Glutamatergic neuron (in vitro differentiated cells): ENCODE data around the gene NEK6. TPM values are rescaled to one million over a fixed set of nuclear protein-coding genes. Genes with fewer than 3 reads are reported as not detected.

ENCODE experiments used
- DNase-seq: peaks from one replicate; pipeline ENCODE4 v3.0.0; 2022
- H3K27ac Mint-ChIP-seq: one replicate; pipeline ENCODE4 v1.8.0; 2020; ENCODE audit warnings: mild to moderate bottlenecking, mixed read lengths, inconsistent platforms; ENCODE audit not compliant: unreplicated experiment
- H3K27me3 Mint-ChIP-seq: one replicate; pipeline ENCODE4 v1.8.0; 2020; ENCODE audit warnings: mild to moderate bottlenecking, moderate library complexity, mixed read lengths, inconsistent platforms; ENCODE audit not compliant: unreplicated experiment
- H3K36me3 Mint-ChIP-seq: one replicate; pipeline ENCODE4 v1.8.0; 2020; ENCODE audit warnings: mild to moderate bottlenecking, mixed read lengths, inconsistent platforms; ENCODE audit not compliant: unreplicated experiment
- H3K4me1 Mint-ChIP-seq: one replicate; pipeline ENCODE4 v1.8.0; 2020; ENCODE audit warnings: mild to moderate bottlenecking, low read depth, mixed read lengths, inconsistent platforms; ENCODE audit not compliant: unreplicated experiment
- H3K4me3 Mint-ChIP-seq: one replicate; pipeline ENCODE4 v1.8.0; 2020; ENCODE audit warnings: mild to moderate bottlenecking, mixed read lengths, inconsistent platforms; ENCODE audit not compliant: unreplicated experiment
- H3K9me3 Mint-ChIP-seq: one replicate; pipeline ENCODE4 v1.8.0; 2020; ENCODE audit warnings: mild to moderate bottlenecking, moderate library complexity, mixed read lengths, inconsistent platforms; ENCODE audit not compliant: unreplicated experiment
- total RNA-seq: library from RNA; stranded (reverse); fragmentation: NEBNext Ultra II Directional; extraction: Animal tissue kit (Norgen Biotek cat#: 25700); gene quantifications from one replicate; pipeline ENCODE4 v1.2.1, GENCODE V29; 2021; ENCODE audit not compliant: unreplicated experiment
- TF ChIP-seq, protein P1 (sequence below): fragments of 200-600 bp; sonication (generic); IDR thresholded peaks from one replicate; pipeline ENCODE4 v1.5.0; 2021; ENCODE audit not compliant: partially characterized antibody, unreplicated experiment

NEK6 gene
- total RNA-seq, 1 donor from 2014 or later: 5.4 TPM

DNA sequence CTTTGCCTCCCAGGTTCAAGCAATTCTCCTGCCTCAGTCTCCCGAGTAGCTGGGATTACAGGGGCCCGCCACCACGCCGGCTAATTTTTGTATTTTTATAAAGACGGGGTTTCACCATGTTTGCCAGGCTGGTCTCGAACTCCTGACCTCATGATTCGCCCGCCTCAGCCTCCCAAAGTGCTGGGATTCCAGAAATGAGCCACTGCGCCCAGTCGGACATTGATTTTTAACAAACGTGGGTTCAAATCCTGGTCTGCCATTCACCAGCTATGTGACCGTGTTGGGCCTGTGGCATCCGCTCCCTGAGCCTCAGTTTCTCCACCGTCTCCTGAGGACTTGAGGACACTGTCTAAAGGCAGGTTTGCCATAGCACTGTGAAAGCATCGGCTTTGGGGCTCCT lies 41.8 kb upstream of the NEK6 start:
- no peaks in the 10 kb centered on the region for H3K9me3 Mint-ChIP-seq
- H3K4me3 Mint-ChIP-seq: no peak overlapping the region
- TF ChIP-seq, protein P1, sequence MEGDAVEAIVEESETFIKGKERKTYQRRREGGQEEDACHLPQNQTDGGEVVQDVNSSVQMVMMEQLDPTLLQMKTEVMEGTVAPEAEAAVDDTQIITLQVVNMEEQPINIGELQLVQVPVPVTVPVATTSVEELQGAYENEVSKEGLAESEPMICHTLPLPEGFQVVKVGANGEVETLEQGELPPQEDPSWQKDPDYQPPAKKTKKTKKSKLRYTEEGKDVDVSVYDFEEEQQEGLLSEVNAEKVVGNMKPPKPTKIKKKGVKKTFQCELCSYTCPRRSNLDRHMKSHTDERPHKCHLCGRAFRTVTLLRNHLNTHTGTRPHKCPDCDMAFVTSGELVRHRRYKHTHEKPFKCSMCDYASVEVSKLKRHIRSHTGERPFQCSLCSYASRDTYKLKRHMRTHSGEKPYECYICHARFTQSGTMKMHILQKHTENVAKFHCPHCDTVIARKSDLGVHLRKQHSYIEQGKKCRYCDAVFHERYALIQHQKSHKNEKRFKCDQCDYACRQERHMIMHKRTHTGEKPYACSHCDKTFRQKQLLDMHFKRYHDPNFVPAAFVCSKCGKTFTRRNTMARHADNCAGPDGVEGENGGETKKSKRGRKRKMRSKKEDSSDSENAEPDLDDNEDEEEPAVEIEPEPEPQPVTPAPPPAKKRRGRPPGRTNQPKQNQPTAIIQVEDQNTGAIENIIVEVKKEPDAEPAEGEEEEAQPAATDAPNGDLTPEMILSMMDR: no peak
- no peak for DNase-seq
- peaks cover 3% of the 10 kb centered on the region for H3K4me1 Mint-ChIP-seq
- H3K27ac Mint-ChIP-seq: no peak overlapping the region
- H3K27me3 Mint-ChIP-seq: peaks cover 5% of the 10 kb centered on the region
- H3K36me3 Mint-ChIP-seq: no peaks in the 10 kb centered on the region

DNA sequence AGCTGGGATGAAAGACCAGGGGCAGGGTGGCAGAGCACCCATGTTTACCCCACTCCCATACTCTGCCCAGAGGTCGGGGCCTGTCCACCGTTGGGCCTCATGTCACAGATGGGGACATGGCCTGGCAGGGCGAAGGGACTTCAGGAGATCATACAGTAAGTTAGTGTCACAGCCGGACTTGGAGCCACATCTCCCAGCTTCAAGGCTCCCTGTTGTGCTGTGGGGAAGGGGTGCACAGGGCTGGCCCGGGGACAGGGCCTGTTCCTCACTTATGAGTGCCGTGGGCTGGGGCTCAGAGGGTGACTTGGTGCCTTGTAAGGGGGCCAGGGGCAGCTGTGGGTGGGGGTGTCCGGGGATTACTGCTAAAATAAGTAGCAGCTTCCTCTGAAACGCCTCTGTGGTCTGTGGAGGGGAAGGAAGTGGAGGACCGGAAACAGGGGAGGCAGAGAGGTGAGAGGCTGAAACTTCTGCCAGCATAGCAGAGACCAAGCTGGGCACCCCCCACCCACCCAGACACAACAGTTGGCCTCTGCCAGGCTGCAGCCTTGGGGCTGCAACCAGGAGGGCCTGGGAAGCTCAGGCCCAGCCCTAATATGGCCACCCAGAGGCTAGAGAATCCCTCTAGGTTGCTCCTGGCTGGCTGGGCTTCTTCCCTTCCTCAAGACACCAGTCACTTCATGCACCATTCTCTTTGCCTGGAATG lies 41.1 kb upstream of the NEK6 start:
- Mint-ChIP-seq H3K4me1 (peaks cover 3% of the 10 kb centered on the region), H3K27ac (no peak overlapping the region), H3K9me3 (no peaks in the 10 kb centered on the region), H3K4me3 (no peak overlapping the region), H3K36me3 (no peaks in the 10 kb centered on the region), H3K27me3 (peaks cover 5% of the 10 kb centered on the region)
- no peak for DNase-seq
- TF ChIP-seq, protein P1: no peak

DNA sequence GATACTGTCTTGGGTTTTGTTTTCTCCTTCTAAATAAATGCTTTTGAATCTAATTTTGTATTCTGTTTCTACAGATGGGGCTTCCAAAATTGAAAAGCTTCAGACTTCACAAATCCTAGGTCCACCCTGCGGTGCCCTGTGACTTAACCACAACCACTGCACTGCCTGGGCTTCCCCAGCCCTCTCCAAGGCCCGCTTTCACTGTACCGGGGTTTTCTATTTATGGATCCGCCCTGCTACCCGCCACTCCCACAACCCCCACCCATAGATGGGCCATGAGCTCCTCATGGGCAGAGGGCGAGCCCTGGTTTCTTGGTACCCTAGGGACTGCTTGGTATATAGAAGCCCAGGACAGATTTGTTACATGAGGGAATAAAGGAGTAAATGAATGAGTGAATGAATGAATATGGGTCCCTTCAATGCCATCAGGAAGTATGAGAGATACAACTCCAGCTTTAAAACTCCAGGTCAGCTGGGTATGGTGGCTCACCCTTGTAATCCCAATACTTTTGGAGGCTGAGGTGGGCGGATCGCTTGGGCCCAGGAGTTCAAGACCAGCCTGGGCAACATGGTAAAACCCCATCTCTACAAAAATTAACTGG lies 39.8 kb upstream of the NEK6 start:
- no peak overlapping the region for H3K27ac Mint-ChIP-seq
- H3K9me3 Mint-ChIP-seq: no peaks in the 10 kb centered on the region
- peaks cover 6% of the 10 kb centered on the region for H3K27me3 Mint-ChIP-seq
- TF ChIP-seq, protein P1: no peak
- DNase-seq: no peak
- H3K4me3 Mint-ChIP-seq: no peak overlapping the region
- peaks cover 6% of the 10 kb centered on the region for H3K4me1 Mint-ChIP-seq
- H3K36me3 Mint-ChIP-seq: no peaks in the 10 kb centered on the region

DNA sequence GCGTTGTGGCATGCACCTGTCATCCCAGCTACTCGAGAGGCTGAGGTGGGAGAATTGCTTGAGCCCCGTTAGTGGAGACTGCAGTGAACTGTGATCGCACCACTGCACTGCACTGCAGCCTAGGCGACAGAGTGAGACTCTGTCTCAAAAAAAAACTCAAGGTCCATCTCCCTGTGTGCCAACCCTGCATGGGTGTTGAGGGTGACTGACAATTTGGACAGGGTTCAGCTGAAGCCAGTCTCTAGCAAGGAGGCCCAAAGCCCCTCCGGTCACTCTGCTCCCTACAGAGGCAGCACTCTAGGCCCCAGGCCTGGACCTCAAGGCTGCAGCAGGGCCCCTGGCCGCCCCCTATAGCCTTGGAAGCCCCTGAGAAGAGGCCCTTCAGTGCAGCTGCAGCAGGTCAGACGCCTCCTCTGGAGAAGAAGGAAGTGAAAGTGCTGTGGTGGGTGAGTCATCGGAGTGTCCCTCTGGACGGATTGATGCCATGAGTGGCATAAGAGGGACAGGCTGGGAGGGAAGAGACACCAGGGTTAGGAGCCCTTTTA lies 39.2 kb upstream of the NEK6 start:
- TF ChIP-seq, protein P1: no peak
- Mint-ChIP-seq H3K27ac (no peak overlapping the region), H3K27me3 (peaks cover 6% of the 10 kb centered on the region), H3K36me3 (no peaks in the 10 kb centered on the region), H3K4me3 (no peak overlapping the region), H3K9me3 (no peaks in the 10 kb centered on the region), H3K4me1 (peaks cover 7% of the 10 kb centered on the region)
- no peak for DNase-seq

DNA sequence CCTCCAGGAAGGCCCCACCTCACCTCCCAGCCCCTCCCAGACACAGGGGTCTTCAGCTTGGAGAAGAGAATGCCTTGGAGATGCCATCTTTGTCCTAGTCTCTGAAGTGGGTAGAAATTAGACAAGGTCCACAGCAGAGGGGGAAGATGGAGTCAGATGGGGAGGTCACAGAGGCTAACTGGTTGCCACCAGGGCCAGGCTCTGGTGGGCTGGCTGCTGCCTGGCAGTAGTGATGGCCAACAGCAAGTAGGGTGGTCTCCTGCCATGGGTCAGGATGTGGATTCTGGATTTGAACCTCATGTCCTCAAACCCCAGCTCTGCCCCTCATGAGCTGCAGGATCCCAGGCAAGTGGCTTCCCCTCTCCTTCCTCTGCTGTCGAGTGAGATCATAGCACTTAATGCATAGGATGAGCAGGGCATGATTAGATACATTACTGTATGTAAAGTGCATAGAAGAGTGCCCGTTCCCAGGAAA lies 38.7 kb upstream of the NEK6 start:
- no peaks in the 10 kb centered on the region for H3K9me3 Mint-ChIP-seq
- H3K4me3 Mint-ChIP-seq: no peak overlapping the region
- DNase-seq: no peak
- TF ChIP-seq, protein P1: no peak
- H3K27me3 Mint-ChIP-seq: peaks cover 6% of the 10 kb centered on the region
- H3K36me3 Mint-ChIP-seq: no peaks in the 10 kb centered on the region
- no peak overlapping the region for H3K27ac Mint-ChIP-seq
- peaks cover 7% of the 10 kb centered on the region for H3K4me1 Mint-ChIP-seq
